ENCODE data around the gene PLAAT4. TPM values are rescaled to one million over a fixed set of nuclear protein-coding genes. Genes with fewer than 3 reads are reported as not detected.
"Not testable (repeated sequence)": the region's sequence is repeated elsewhere in the genome, so short reads cannot be mapped to it uniquely, and the experiment has no call there.

Gene PLAAT4
- total RNA-seq, 1 donor from 2014 or later, result not detected

- no peak overlapping the region for H3K4me3 Mint-ChIP-seq (ENCODE audit: unreplicated experiment)
- H3K4me1 Mint-ChIP-seq (ENCODE audit: unreplicated experiment), result no peaks in the 10 kb centered on the region
- TF ChIP-seq CTCF (IDR thresholded peaks at IDR 0.05; ENCODE audit: unreplicated experiment), result no peak
- no peak for DNase-seq (ENCODE audit: low spot score)
- H3K9me3 Mint-ChIP-seq (ENCODE audit: unreplicated experiment), result no peaks in the 10 kb centered on the region
- no peaks in the 10 kb centered on the region for H3K27me3 Mint-ChIP-seq (ENCODE audit: unreplicated experiment)
- no peak overlapping the region for H3K27ac Mint-ChIP-seq (ENCODE audit: unreplicated experiment)
- peaks cover 8% of the 10 kb centered on the region for H3K36me3 Mint-ChIP-seq (ENCODE audit: low read depth, unreplicated experiment)
These were observed 10.5 kb downstream of the PLAAT4 start for GRCh38 chr11:63547061-63547460.

GRCh38 chr11:63548178-63548577 is 11.6 kb downstream of the PLAAT4 start:
- Mint-ChIP-seq H3K27me3 (ENCODE audit: unreplicated experiment) (no peaks in the 10 kb centered on the region), H3K36me3 (ENCODE audit: low read depth, unreplicated experiment) (peaks cover 8% of the 10 kb centered on the region), H3K4me1 (ENCODE audit: unreplicated experiment) (no peaks in the 10 kb centered on the region), H3K4me3 (ENCODE audit: unreplicated experiment) (no peak overlapping the region), H3K9me3 (ENCODE audit: unreplicated experiment) (no peaks in the 10 kb centered on the region), H3K27ac (ENCODE audit: unreplicated experiment) (no peak overlapping the region)
- DNase-seq (ENCODE audit: low spot score), result no peak
- no peak for TF ChIP-seq CTCF (IDR thresholded peaks at IDR 0.05; ENCODE audit: unreplicated experiment)

- Mint-ChIP-seq H3K9me3 (ENCODE audit: unreplicated experiment) (no peaks in the 10 kb centered on the region), H3K27me3 (ENCODE audit: unreplicated experiment) (no peaks in the 10 kb centered on the region), H3K27ac (ENCODE audit: unreplicated experiment) (no peak overlapping the region), H3K36me3 (ENCODE audit: low read depth, unreplicated experiment) (peaks cover 8% of the 10 kb centered on the region), H3K4me3 (ENCODE audit: unreplicated experiment) (no peak overlapping the region), H3K4me1 (ENCODE audit: unreplicated experiment) (no peaks in the 10 kb centered on the region)
- DNase-seq (ENCODE audit: low spot score), result no peak
- TF ChIP-seq CTCF (IDR thresholded peaks at IDR 0.05; ENCODE audit: unreplicated experiment), result no peak
These were observed 12.8 kb downstream of the PLAAT4 start for GRCh38 chr11:63549411-63549810.

- H3K9me3 Mint-ChIP-seq (ENCODE audit: unreplicated experiment); H3K27me3 Mint-ChIP-seq (ENCODE audit: unreplicated experiment); H3K27ac Mint-ChIP-seq (ENCODE audit: unreplicated experiment); H3K4me1 Mint-ChIP-seq (ENCODE audit: unreplicated experiment); H3K36me3 Mint-ChIP-seq (ENCODE audit: low read depth, unreplicated experiment); DNase-seq (ENCODE audit: low spot score); H3K4me3 Mint-ChIP-seq (ENCODE audit: unreplicated experiment): not testable (repeated sequence)
These were observed 13.6 kb downstream of the PLAAT4 start for GRCh38 chr11:63550156-63550700.

GRCh38 chr11:63551091-63551888 is 14.7 kb downstream of the PLAAT4 start:
- no peak overlapping the region for H3K27ac Mint-ChIP-seq (ENCODE audit: unreplicated experiment)
- H3K4me1 Mint-ChIP-seq (ENCODE audit: unreplicated experiment), result no peaks in the 10 kb centered on the region
- H3K9me3 Mint-ChIP-seq (ENCODE audit: unreplicated experiment), result no peaks in the 10 kb centered on the region
- no peak for TF ChIP-seq CTCF (IDR thresholded peaks at IDR 0.05; ENCODE audit: unreplicated experiment)
- H3K27me3 Mint-ChIP-seq (ENCODE audit: unreplicated experiment), result no peaks in the 10 kb centered on the region
- DNase-seq (ENCODE audit: low spot score), result no peak
- H3K4me3 Mint-ChIP-seq (ENCODE audit: unreplicated experiment), result no peak overlapping the region
- H3K36me3 Mint-ChIP-seq (ENCODE audit: low read depth, unreplicated experiment), result peaks cover 8% of the 10 kb centered on the region
